Measurements from ENCODE around the gene SLC39A1. TPM values are rescaled to one million over a fixed set of nuclear protein-coding genes. Genes with fewer than 3 reads are reported as not detected.
A peak's percentile ranks its signal among the peaks of the same experiment; 100 is the strongest.

Gene SLC39A1
- total RNA-seq, 1 experiment from 2014 or later: 97.3 TPM

- peaks cover 42% of the 10 kb centered on the region for H3K36me3 ChIP-seq (ENCODE audit: insufficient read depth, low read length, poor library complexity, severe bottlenecking)
- BruUV-seq (replicated peaks): no TSS peak
- H3K27ac ChIP-seq (ENCODE audit: low read depth, low read length, poor library complexity, severe bottlenecking): no peak overlapping the region
- no peak for TF ChIP-seq EZH2 (IDR thresholded peaks at IDR 0.05; ENCODE audit: borderline replicate concordance, low read depth, low read length, poor library complexity, severe bottlenecking)
- TF ChIP-seq, protein P1, sequence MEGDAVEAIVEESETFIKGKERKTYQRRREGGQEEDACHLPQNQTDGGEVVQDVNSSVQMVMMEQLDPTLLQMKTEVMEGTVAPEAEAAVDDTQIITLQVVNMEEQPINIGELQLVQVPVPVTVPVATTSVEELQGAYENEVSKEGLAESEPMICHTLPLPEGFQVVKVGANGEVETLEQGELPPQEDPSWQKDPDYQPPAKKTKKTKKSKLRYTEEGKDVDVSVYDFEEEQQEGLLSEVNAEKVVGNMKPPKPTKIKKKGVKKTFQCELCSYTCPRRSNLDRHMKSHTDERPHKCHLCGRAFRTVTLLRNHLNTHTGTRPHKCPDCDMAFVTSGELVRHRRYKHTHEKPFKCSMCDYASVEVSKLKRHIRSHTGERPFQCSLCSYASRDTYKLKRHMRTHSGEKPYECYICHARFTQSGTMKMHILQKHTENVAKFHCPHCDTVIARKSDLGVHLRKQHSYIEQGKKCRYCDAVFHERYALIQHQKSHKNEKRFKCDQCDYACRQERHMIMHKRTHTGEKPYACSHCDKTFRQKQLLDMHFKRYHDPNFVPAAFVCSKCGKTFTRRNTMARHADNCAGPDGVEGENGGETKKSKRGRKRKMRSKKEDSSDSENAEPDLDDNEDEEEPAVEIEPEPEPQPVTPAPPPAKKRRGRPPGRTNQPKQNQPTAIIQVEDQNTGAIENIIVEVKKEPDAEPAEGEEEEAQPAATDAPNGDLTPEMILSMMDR (conservative IDR thresholded peaks at IDR 0.05; ENCODE audit: low read depth, low read length): no peak
- POLR2A ChIA-PET (ENCODE audit: low non-redundant PET): interaction anchor here (0.6 kb wide), 1 partner anchor 231 kb away, joined by 4 read pairs; no protein-coding TSS in a partner anchor
- CTCF ChIA-PET: no interaction called here
- intact Hi-C loops (cut with micrococcal nuclease; ENCODE audit: unreplicated experiment): no loop called here
- H3K9me3 ChIP-seq (ENCODE audit: low read depth, low read length, poor library complexity, severe bottlenecking): no peaks in the 10 kb centered on the region
- H3K27me3 ChIP-seq (replicated peaks; ENCODE audit: insufficient read depth, low read depth, low read length, poor library complexity): no peaks in the 10 kb centered on the region
- H3K4me1 ChIP-seq (ENCODE audit: insufficient read depth, low read length, poor library complexity, severe bottlenecking): peaks cover 13% of the 10 kb centered on the region
- H3K4me3 ChIP-seq (ENCODE audit: low read depth, low read length, poor library complexity, severe bottlenecking): no peak overlapping the region
- no peak for DNase-seq (ENCODE audit: low spot score)
Observed at GRCh38 chr1:153995202-153995601, 31.9 kb upstream of the SLC39A1 start.

DNA sequence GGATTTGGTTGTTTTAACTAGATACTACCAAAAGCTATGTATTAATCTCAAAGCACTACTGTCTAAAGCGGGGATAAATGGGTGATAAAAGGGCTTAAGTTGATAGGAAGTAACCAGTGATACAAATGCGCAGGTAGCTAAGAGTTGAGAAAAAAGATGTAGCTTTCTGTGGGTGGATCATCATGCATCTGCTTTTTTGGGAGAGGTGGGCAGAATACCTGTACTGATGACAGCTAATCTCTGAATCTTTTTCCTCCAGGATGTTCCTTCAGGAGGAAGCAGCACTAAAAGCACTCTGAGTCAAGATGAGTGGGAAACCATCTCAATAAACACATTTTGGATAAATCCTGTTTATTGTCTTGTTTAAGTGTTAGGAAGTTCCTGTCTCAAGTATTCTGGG, 28.5 kb upstream of the SLC39A1 start:
- Histone ChIP-seq H3K9me3 (ENCODE audit: low read depth, low read length, poor library complexity, severe bottlenecking) (no peaks in the 10 kb centered on the region), H3K36me3 (ENCODE audit: insufficient read depth, low read length, poor library complexity, severe bottlenecking) (peaks cover 42% of the 10 kb centered on the region), H3K27me3 (replicated peaks; ENCODE audit: insufficient read depth, low read depth, low read length, poor library complexity) (no peaks in the 10 kb centered on the region), H3K4me1 (ENCODE audit: insufficient read depth, low read length, poor library complexity, severe bottlenecking) (peaks cover 13% of the 10 kb centered on the region), H3K4me3 (ENCODE audit: low read depth, low read length, poor library complexity, severe bottlenecking) (peak overlapping the region; percentile 81), H3K27ac (ENCODE audit: low read depth, low read length, poor library complexity, severe bottlenecking) (peak overlapping the region; percentile 96)
- POLR2A ChIA-PET (ENCODE audit: low non-redundant PET): interaction anchor here (0.5 kb wide), 1 partner anchor 74 kb away, joined by 6 read pairs; no protein-coding TSS in a partner anchor
- CTCF ChIA-PET: no interaction called here
- no TSS peak for BruUV-seq (replicated peaks)
- no peak for DNase-seq (ENCODE audit: low spot score)
- intact Hi-C loops (cut with micrococcal nuclease; ENCODE audit: unreplicated experiment): no loop called here
- no peak for TF ChIP-seq EZH2 (IDR thresholded peaks at IDR 0.05; ENCODE audit: borderline replicate concordance, low read depth, low read length, poor library complexity, severe bottlenecking)
- TF ChIP-seq, protein P1 (conservative IDR thresholded peaks at IDR 0.05; ENCODE audit: low read depth, low read length): no peak

- no peaks in the 10 kb centered on the region for H3K27me3 ChIP-seq (replicated peaks; ENCODE audit: insufficient read depth, low read depth, low read length, poor library complexity)
- H3K9me3 ChIP-seq (ENCODE audit: low read depth, low read length, poor library complexity, severe bottlenecking): no peaks in the 10 kb centered on the region
- intact Hi-C loops (cut with micrococcal nuclease; ENCODE audit: unreplicated experiment): no loop called here
- H3K4me1 ChIP-seq (ENCODE audit: insufficient read depth, low read length, poor library complexity, severe bottlenecking): peaks cover 17% of the 10 kb centered on the region
- ChIA-PET CTCF (no interaction called here), POLR2A (ENCODE audit: low non-redundant PET) (interaction anchor here (0.5 to 1.0 kb wide), 3 partner anchors 8 to 1465 kb away, joined by 3 to 6 read pairs (median 4); no protein-coding TSS in a partner anchor)
- H3K4me3 ChIP-seq (ENCODE audit: low read depth, low read length, poor library complexity, severe bottlenecking): peak overlapping the region; percentile 81
- H3K36me3 ChIP-seq (ENCODE audit: insufficient read depth, low read length, poor library complexity, severe bottlenecking): peaks cover 42% of the 10 kb centered on the region
- no peak for DNase-seq (ENCODE audit: low spot score)
- TSS peak; percentile 80 for BruUV-seq (replicated peaks)
- H3K27ac ChIP-seq (ENCODE audit: low read depth, low read length, poor library complexity, severe bottlenecking): peak overlapping the region; percentile 96
- no peak for TF ChIP-seq EZH2 (IDR thresholded peaks at IDR 0.05; ENCODE audit: borderline replicate concordance, low read depth, low read length, poor library complexity, severe bottlenecking)
- TF ChIP-seq, protein P1 (conservative IDR thresholded peaks at IDR 0.05; ENCODE audit: low read depth, low read length): no peak
Observed at GRCh38 chr1:153991151-153991630, 27.9 kb upstream of the SLC39A1 start.

All from A673 (cell line).